GM12872 (cell line): ENCODE results near the gene CHAD.

ENCODE experiments used
- TF ChIP-seq, protein P1 (sequence below): IDR thresholded peaks from 3 replicates; pipeline ENCODE4 v1.5.1; 2011; ENCODE audit warnings: low read depth, mild to moderate bottlenecking, low read length, moderate library complexity; ENCODE audit not compliant: insufficient read depth

The CHAD gene

GRCh38 chr17:50420419-50421112, 48.1 kb downstream of the CHAD start:
- TF ChIP-seq, protein P1, sequence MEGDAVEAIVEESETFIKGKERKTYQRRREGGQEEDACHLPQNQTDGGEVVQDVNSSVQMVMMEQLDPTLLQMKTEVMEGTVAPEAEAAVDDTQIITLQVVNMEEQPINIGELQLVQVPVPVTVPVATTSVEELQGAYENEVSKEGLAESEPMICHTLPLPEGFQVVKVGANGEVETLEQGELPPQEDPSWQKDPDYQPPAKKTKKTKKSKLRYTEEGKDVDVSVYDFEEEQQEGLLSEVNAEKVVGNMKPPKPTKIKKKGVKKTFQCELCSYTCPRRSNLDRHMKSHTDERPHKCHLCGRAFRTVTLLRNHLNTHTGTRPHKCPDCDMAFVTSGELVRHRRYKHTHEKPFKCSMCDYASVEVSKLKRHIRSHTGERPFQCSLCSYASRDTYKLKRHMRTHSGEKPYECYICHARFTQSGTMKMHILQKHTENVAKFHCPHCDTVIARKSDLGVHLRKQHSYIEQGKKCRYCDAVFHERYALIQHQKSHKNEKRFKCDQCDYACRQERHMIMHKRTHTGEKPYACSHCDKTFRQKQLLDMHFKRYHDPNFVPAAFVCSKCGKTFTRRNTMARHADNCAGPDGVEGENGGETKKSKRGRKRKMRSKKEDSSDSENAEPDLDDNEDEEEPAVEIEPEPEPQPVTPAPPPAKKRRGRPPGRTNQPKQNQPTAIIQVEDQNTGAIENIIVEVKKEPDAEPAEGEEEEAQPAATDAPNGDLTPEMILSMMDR: no peak

- TF ChIP-seq, protein P1: no peak
These were observed 53.9 kb downstream of the CHAD start for GRCh38 chr17:50414808-50415207.
